SJSA1 (cell line): Measurements from ENCODE around the gene LRRC43. TPM values are rescaled to one million over a fixed set of nuclear protein-coding genes. Genes with fewer than 3 reads are reported as not detected.
"Not testable (repeated sequence)": the region's sequence is repeated elsewhere in the genome, so short reads cannot be mapped to it uniquely, and the experiment has no call there.

Source experiments
- DNase-seq, 2 experiments: peaks; one replicate each; pipeline ENCODE4 v3.0.0-alpha.2; 2015 to 2020; ENCODE audit warnings: low spot score in 2 of 2, low read depth in 1 of 2
- H3K27ac ChIP-seq: fragments of 250-450 bp; sonication (Bioruptor Pico); 2 replicates; pipeline ENCODE4 v1.5.1; 2020; ENCODE audit warnings: mild to moderate bottlenecking, moderate library complexity
- H3K27me3 ChIP-seq: fragments of 250-450 bp; sonication (Bioruptor Pico); replicated peaks from 2 replicates; pipeline ENCODE4 v1.5.1; 2020; ENCODE audit warnings: mild to moderate bottlenecking, moderate library complexity
- H3K36me3 ChIP-seq: fragments of 250-450 bp; sonication (Bioruptor Pico); 2 replicates; pipeline ENCODE4 v1.5.1; 2020; ENCODE audit warnings: mild to moderate bottlenecking
- H3K4me1 ChIP-seq: fragments of 250-450 bp; sonication (Bioruptor Pico); replicated peaks from 2 replicates; pipeline ENCODE4 v1.6.1; 2021; ENCODE audit warnings: mild to moderate bottlenecking
- H3K4me3 ChIP-seq: fragments of 250-450 bp; sonication (Bioruptor Pico); 2 replicates; pipeline ENCODE4 v1.5.1; 2020; ENCODE audit warnings: mild to moderate bottlenecking
- H3K9me3 ChIP-seq: fragments of 250-450 bp; sonication (Bioruptor Pico); replicated peaks from 2 replicates; pipeline ENCODE4 v1.5.1; 2020; ENCODE audit warnings: mild to moderate bottlenecking
- total RNA-seq: library from RNA; depleted of rRNA; stranded (reverse); fragments of >200 nt; shearing (Covaris generic); gene quantifications from 2 replicates; pipeline ENCODE4 v1.2.3, GENCODE V29; 2014

Gene LRRC43
- total RNA-seq, 1 experiment from 2014 or later: not detected

GRCh38 chr12:122194804-122195203 is 11.9 kb downstream of the LRRC43 start:
- Histone ChIP-seq H3K9me3 (no peaks in the 10 kb centered on the region; the same call in 1 of the 2 replicates), H3K4me3 (no peak overlapping the region), H3K36me3 (no peaks in the 10 kb centered on the region), H3K27ac (no peak overlapping the region), H3K27me3 (no peaks in the 10 kb centered on the region), H3K4me1 (no peaks in the 10 kb centered on the region)
- DNase-seq: no peak

- H3K36me3 ChIP-seq: no peaks in the 10 kb centered on the region
- no peak overlapping the region for H3K4me3 ChIP-seq
- H3K27me3 ChIP-seq: no peaks in the 10 kb centered on the region
- H3K4me1 ChIP-seq: no peaks in the 10 kb centered on the region
- no peak for DNase-seq
- H3K27ac ChIP-seq: no peak overlapping the region
- no peaks in the 10 kb centered on the region; the same call in 1 of the 2 replicates for H3K9me3 ChIP-seq
These were observed 12.5 kb downstream of the LRRC43 start for GRCh38 chr12:122195405-122195804.

GRCh38 chr12:122197612-122197966 is 14.7 kb downstream of the LRRC43 start:
- DNase-seq: no peak
- H3K36me3 ChIP-seq: no peaks in the 10 kb centered on the region
- 0 out of 2 replicates have a peak, but pooled peaks cover 2% of the 10 kb centered on the region for H3K27me3 ChIP-seq
- H3K27ac ChIP-seq: no peak overlapping the region
- no peaks in the 10 kb centered on the region; the same call in 1 of the 2 replicates for H3K9me3 ChIP-seq
- H3K4me3 ChIP-seq: no peak overlapping the region
- H3K4me1 ChIP-seq: no peaks in the 10 kb centered on the region

GRCh38 chr12:122199484-122200355 is 16.8 kb downstream of the LRRC43 start:
- no peak for DNase-seq
- H3K4me1 ChIP-seq: peaks cover 14% of the 10 kb centered on the region
- H3K36me3 ChIP-seq: 0 out of 2 replicates have a peak, but pooled peaks cover 3% of the 10 kb centered on the region
- no peaks in the 10 kb centered on the region; the same call in 1 of the 2 replicates for H3K9me3 ChIP-seq
- H3K27me3 ChIP-seq: peaks cover 22% of the 10 kb centered on the region
- no peak overlapping the region for H3K27ac ChIP-seq
- H3K4me3 ChIP-seq: no peak overlapping the region

GRCh38 chr12:122200541-122201175 is 17.7 kb downstream of the LRRC43 start:
- H3K9me3 ChIP-seq: no peaks in the 10 kb centered on the region; the same call in 1 of the 2 replicates
- 0 out of 2 replicates have a peak, but pooled peaks cover 3% of the 10 kb centered on the region for H3K36me3 ChIP-seq
- DNase-seq: no peak
- H3K27me3 ChIP-seq: peaks cover 31% of the 10 kb centered on the region
- H3K4me1 ChIP-seq: peaks cover 14% of the 10 kb centered on the region
- H3K4me3 ChIP-seq: no peak overlapping the region
- no peak overlapping the region for H3K27ac ChIP-seq

GRCh38 chr12:122201381-122201780 is 18.5 kb downstream of the LRRC43 start:
- no peak for DNase-seq
- no peak overlapping the region for H3K4me3 ChIP-seq
- no peak overlapping the region for H3K27ac ChIP-seq
- H3K9me3 ChIP-seq: no peaks in the 10 kb centered on the region; the same call in 1 of the 2 replicates
- H3K4me1 ChIP-seq: peaks cover 14% of the 10 kb centered on the region
- peaks cover 35% of the 10 kb centered on the region for H3K27me3 ChIP-seq
- 0 out of 2 replicates have a peak, but pooled peaks cover 3% of the 10 kb centered on the region for H3K36me3 ChIP-seq

GRCh38 chr12:122202017-122202416 is 19.1 kb downstream of the LRRC43 start:
- Histone ChIP-seq H3K27ac (no peak overlapping the region), H3K4me3 (no peak overlapping the region), H3K27me3 (peaks cover 35% of the 10 kb centered on the region), H3K9me3 (no peaks in the 10 kb centered on the region; the same call in 1 of the 2 replicates), H3K4me1 (peaks cover 14% of the 10 kb centered on the region), H3K36me3 (0 out of 2 replicates have a peak, but pooled peaks cover 7% of the 10 kb centered on the region)
- DNase-seq: no peak

GRCh38 chr12:122202811-122203210 is 19.9 kb downstream of the LRRC43 start:
- DNase-seq, H3K27ac ChIP-seq, H3K9me3 ChIP-seq: not testable (repeated sequence)
- H3K36me3 ChIP-seq: peaks cover 15% of the 10 kb centered on the region
- peaks cover 35% of the 10 kb centered on the region for H3K27me3 ChIP-seq
- peaks cover 14% of the 10 kb centered on the region for H3K4me1 ChIP-seq
- peak overlapping the region; percentile 40; the same call in 1 of the 2 replicates for H3K4me3 ChIP-seq

GRCh38 chr12:122203301-122204166 is 20.6 kb downstream of the LRRC43 start, which contains the start of gene B3GNT4:
TSS of gene B3GNT4 (plus strand) at chr12:122203709. CDS start at chr12:122204619, 910 bp downstream.
- Histone ChIP-seq H3K4me3 (peak within 1 kb of the TSS; percentile 40), H3K4me1 (peaks cover 14% of the 10 kb centered on the region), H3K27ac (no peak within 1 kb of the TSS), H3K9me3 (no peaks in the 10 kb centered on the region; the same call in 1 of the 2 replicates), H3K27me3 (peaks cover 35% of the 10 kb centered on the region), H3K36me3 (peaks cover 22% of the 10 kb centered on the region)
- DNase-seq: peak in 1 of 2 experiments; percentile 19

GRCh38 chr12:122204167-122205052 is 21.5 kb downstream of the LRRC43 start:
- Histone ChIP-seq H3K27me3 (peaks cover 35% of the 10 kb centered on the region), H3K4me3 (peak overlapping the region; percentile 40), H3K27ac (no peak overlapping the region), H3K9me3 (no peaks in the 10 kb centered on the region; the same call in 1 of the 2 replicates), H3K36me3 (peaks cover 29% of the 10 kb centered on the region), H3K4me1 (peaks cover 14% of the 10 kb centered on the region)
- no peak for DNase-seq

GRCh38 chr12:122205053-122205925 is 22.4 kb downstream of the LRRC43 start:
- H3K27ac ChIP-seq: no peak overlapping the region
- DNase-seq: no peak
- H3K4me1 ChIP-seq: peaks cover 14% of the 10 kb centered on the region
- no peak overlapping the region for H3K4me3 ChIP-seq
- H3K36me3 ChIP-seq: peaks cover 37% of the 10 kb centered on the region
- H3K9me3 ChIP-seq: no peaks in the 10 kb centered on the region; the same call in 1 of the 2 replicates
- H3K27me3 ChIP-seq: peaks cover 35% of the 10 kb centered on the region
